HG02571 (cell line): ENCODE measurements around the gene TMEM11.

Experiments
- ATAC-seq: cut with Tn5 transposase; IDR thresholded peaks from one replicate; pipeline ENCODE4 v1.9.1; 2021; ENCODE audit warnings: mild to moderate bottlenecking, moderate library complexity; ENCODE audit not compliant: unreplicated experiment

Gene TMEM11

GRCh38 chr17:21186399-21187187 lies 27.4 kb downstream of the TMEM11 start:
- no peak for ATAC-seq

GRCh38 chr17:21185061-21185460 lies 28.9 kb downstream of the TMEM11 start:
- ATAC-seq = no peak

- ATAC-seq = no peak
These were observed 29.4 kb downstream of the TMEM11 start for GRCh38 chr17:21184570-21184969.

GRCh38 chr17:21183468-21183867 lies 30.5 kb downstream of the TMEM11 start:
- no peak for ATAC-seq

GRCh38 chr17:21177854-21178600 lies 35.9 kb downstream of the TMEM11 start:
- no peak for ATAC-seq

GRCh38 chr17:21177401-21177800 lies 36.6 kb downstream of the TMEM11 start:
- no peak for ATAC-seq

- no peak for ATAC-seq
These were observed 37.1 kb downstream of the TMEM11 start for GRCh38 chr17:21176773-21177395.

GRCh38 chr17:21174713-21175112 lies 39.2 kb downstream of the TMEM11 start:
- ATAC-seq = no peak

- ATAC-seq = no peak
These were observed 39.8 kb downstream of the TMEM11 start for GRCh38 chr17:21174186-21174585.

GRCh38 chr17:21173543-21173942 lies 40.4 kb downstream of the TMEM11 start:
- no peak for ATAC-seq

GRCh38 chr17:21172846-21173245 lies 41.1 kb downstream of the TMEM11 start:
- no peak for ATAC-seq

GRCh38 chr17:21171970-21172510 lies 41.9 kb downstream of the TMEM11 start:
- ATAC-seq = no peak

- ATAC-seq = no peak
These were observed 42.5 kb downstream of the TMEM11 start for GRCh38 chr17:21171309-21171922.

- ATAC-seq = no peak
These were observed 43.2 kb downstream of the TMEM11 start for GRCh38 chr17:21170809-21171208.

GRCh38 chr17:21169496-21169895 lies 44.5 kb downstream of the TMEM11 start:
- no peak for ATAC-seq

- no peak for ATAC-seq
These were observed 45.5 kb downstream of the TMEM11 start for GRCh38 chr17:21168555-21168865.

GRCh38 chr17:21167303-21167702 lies 46.7 kb downstream of the TMEM11 start:
- ATAC-seq = no peak

GRCh38 chr17:21166595-21167210 lies 47.3 kb downstream of the TMEM11 start:
- no peak for ATAC-seq

GRCh38 chr17:21165922-21166594 lies 47.9 kb downstream of the TMEM11 start:
- no peak for ATAC-seq

GRCh38 chr17:21164620-21165019 lies 49.3 kb downstream of the TMEM11 start:
- ATAC-seq = no peak
